Adrenal gland (tissue), 12 donors: ENCODE results near the gene FBXL16. TPM values are rescaled to one million over a fixed set of nuclear protein-coding genes. Genes with fewer than 3 reads are reported as not detected.
A peak's percentile ranks its signal among the peaks of the same experiment; 100 is the strongest.

ENCODE experiments used
- DNase-seq, 7 donors: peaks; one replicate each; pipeline ENCODE4 v3.0.0-alpha.2; 2019 to 2020
- H3K27ac ChIP-seq, 5 donors: fragments of 200-600 bp; sonication (generic) in 4 of 5; 1 replicate in 3 of 5; 2 replicates in 2 of 5; pipeline versions ENCODE4 v1.5.1 to v1.8.0; 2016 to 2020; ENCODE audit warnings: mild to moderate bottlenecking in 1 of 5
- H3K27me3 ChIP-seq: fragments of 200-600 bp; 2 replicates; pipeline ENCODE4 v1.8.0; 2021
- H3K36me3 ChIP-seq, 2 donors: fragments of 200-600 bp; replicated peaks in 1 of 2; 1 replicate in 1 of 2; 2 replicates in 1 of 2; pipeline versions ENCODE4 v1.5.1 to v1.8.0; 2018 to 2022
- H3K4me1 ChIP-seq, 2 donors: fragments of 200-600 bp; replicated peaks in 1 of 2; 1 replicate in 1 of 2; 2 replicates in 1 of 2; pipeline versions ENCODE4 v1.5.1 to v1.8.0; 2018 to 2021
- H3K4me3 ChIP-seq, 4 donors: fragments of 200-600 bp; sonication (generic) in 3 of 4; one replicate each; pipeline ENCODE4 v1.5.1; 2016 to 2018
- H3K9me3 ChIP-seq, 3 donors: fragments of 200-600 bp; sonication (generic) in 1 of 3; replicated peaks in 1 of 3; 1 replicate in 2 of 3; 2 replicates in 1 of 3; pipeline versions ENCODE4 v1.5.1 to v1.8.0; 2016 to 2021
- POLR2A ChIP-seq, 2 donors: fragments of 450-650 bp; IDR thresholded peaks; one replicate each; pipeline ENCODE4 v1.6.1; 2017; ENCODE audit warnings: antibody characterized with exemption in 2 of 2, mild to moderate bottlenecking in 2 of 2, moderate library complexity in 1 of 2
- WGBS, 4 donors: extraction: QIAGEN DNeasy Blood & Tissue Kit in 2 of 4; methylation state at CpG; one replicate each; pipeline versions ENCODE4 v1.1.5 to v1.1.7; 2013 to 2017; 5-methylcytosine and 5-hydroxymethylcytosine counted together
- intact Hi-C, 2 donors: fragments of 100-400 bp; cut with DNase I; formaldehyde crosslinking; loops; one replicate each; pipeline versions ENCODE4 v1.14.1 to v1.15.0; 2022 to 2023
- polyA plus RNA-seq, 3 donors: library from polyadenylated mRNA; stranded (reverse); fragments of 200-250 nt in 2 of 3; fragments of 350-450 nt in 1 of 3; fragmentation: Illumina TruSeq in 1 of 3; extraction: RNeasy Lipid Tissue Mini Kit (QIAGEN cat#74804) in 1 of 3; gene quantifications; one replicate each; pipeline ENCODE4 v1.2.3, GENCODE V29; 2013 to 2014
- total RNA-seq, 9 donors: library from RNA; depleted of rRNA in 4 of 9; stranded (reverse); fragments of >200 nt in 4 of 9; fragments of 120-200 nt in 1 of 9; fragmentation: NEBNext Ultra II Directional in 1 of 9; extraction: Animal tissue kit (Norgen Biotek cat#: 25700) in 1 of 9; gene quantifications; one replicate each; pipeline versions ENCODE4 v1.1.0 to v1.2.4, GENCODE V29; 2013 to 2023
- TF ChIP-seq, protein P1 (sequence below), 6 experiments: fragments of 450-650 bp in 4 of 6; fragments of 200-600 bp in 2 of 6; sonication (generic) in 1 of 6; IDR thresholded peaks; 1 replicate in 5 of 6; 2 replicates in 1 of 6; pipeline versions ENCODE4 v1.5.1 to v1.8.0; 2016 to 2021; ENCODE audit warnings: antibody characterized with exemption in 6 of 6, mild to moderate bottlenecking in 2 of 6, moderate library complexity in 1 of 6
- donor health status: healthy with polysubstance abuse.
- donor health status: Bipolar disorder and iron deficiency.
- donor health status: DM: yes; HTN: yes; CAD: no.
- donor health status: DM: no; HTN: no; CAD: no.
- donor health status: DM: no; HTN: no; CAD: no.
- donor health status: DM: yes; HTN: yes; CAD: no.

Gene FBXL16
- total and polyA plus RNA-seq, 12 donors: 0.17 to 18.3 (median 5.2) TPM; not detected in 1

DNA sequence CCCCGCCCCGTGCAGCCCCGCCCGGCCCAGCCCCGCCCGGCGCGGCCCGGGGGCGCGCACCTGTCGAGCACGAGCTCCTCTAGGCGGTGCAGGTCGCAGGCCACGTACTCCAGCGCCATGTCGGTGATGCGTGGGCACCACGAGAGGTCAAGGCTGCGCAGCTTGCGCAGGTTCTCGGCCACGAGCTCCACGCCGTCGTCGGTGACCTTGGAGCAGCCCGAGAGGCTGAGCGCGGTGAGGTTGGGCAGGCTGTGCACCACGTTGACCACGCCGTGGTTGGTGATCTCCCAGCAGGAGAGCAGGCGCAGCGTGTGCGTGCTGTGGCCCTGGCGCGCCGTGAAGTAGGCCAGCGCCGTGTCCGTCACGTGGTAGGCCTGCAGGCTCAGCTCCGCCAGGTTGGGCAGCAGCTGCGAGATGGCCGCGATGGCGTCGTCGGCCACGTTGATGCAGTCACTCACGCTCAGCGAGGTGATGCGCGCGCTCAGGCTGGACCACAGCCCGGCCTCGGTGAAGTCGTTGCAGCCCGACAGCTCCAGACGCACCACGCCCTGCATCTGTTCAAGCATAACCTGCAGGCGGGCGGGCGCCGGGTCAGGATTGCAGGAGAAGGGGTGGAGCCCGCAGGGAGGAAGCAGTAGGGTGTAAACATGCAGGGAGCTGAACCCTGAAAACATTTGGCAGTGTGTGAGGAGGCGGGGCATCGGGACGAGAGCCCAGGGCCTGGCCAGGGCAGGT is 10.1 kb downstream of the FBXL16 start:
- peaks cover 0 to 10% of the 10 kb centered on the region in 2 donors for H3K4me1 ChIP-seq
- H3K9me3 ChIP-seq: no peaks in the 10 kb centered on the region
- WGBS, 4 donors: 0 to 13% (median 3%) methylated on average over 3 to 71 of the region's 71 CpGs
- peak overlapping the region in 1 of 4 donors; percentile 41 for H3K4me3 ChIP-seq
- DNase-seq: peak in 6 of 7 donors; percentile 57 to 90 (median 62)
- no peak for TF ChIP-seq POLR2A (IDR thresholded peaks at IDR 0.05)
- TF ChIP-seq, protein P1, sequence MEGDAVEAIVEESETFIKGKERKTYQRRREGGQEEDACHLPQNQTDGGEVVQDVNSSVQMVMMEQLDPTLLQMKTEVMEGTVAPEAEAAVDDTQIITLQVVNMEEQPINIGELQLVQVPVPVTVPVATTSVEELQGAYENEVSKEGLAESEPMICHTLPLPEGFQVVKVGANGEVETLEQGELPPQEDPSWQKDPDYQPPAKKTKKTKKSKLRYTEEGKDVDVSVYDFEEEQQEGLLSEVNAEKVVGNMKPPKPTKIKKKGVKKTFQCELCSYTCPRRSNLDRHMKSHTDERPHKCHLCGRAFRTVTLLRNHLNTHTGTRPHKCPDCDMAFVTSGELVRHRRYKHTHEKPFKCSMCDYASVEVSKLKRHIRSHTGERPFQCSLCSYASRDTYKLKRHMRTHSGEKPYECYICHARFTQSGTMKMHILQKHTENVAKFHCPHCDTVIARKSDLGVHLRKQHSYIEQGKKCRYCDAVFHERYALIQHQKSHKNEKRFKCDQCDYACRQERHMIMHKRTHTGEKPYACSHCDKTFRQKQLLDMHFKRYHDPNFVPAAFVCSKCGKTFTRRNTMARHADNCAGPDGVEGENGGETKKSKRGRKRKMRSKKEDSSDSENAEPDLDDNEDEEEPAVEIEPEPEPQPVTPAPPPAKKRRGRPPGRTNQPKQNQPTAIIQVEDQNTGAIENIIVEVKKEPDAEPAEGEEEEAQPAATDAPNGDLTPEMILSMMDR (IDR thresholded peaks at IDR 0.05): no peak
- intact Hi-C loops: no loop called here
- no peaks in the 10 kb centered on the region for H3K36me3 ChIP-seq
- H3K27ac ChIP-seq: peak overlapping the region in 2 of 5 donors; percentile 34 to 52
- H3K27me3 ChIP-seq: peaks cover 35% of the 10 kb centered on the region

DNA sequence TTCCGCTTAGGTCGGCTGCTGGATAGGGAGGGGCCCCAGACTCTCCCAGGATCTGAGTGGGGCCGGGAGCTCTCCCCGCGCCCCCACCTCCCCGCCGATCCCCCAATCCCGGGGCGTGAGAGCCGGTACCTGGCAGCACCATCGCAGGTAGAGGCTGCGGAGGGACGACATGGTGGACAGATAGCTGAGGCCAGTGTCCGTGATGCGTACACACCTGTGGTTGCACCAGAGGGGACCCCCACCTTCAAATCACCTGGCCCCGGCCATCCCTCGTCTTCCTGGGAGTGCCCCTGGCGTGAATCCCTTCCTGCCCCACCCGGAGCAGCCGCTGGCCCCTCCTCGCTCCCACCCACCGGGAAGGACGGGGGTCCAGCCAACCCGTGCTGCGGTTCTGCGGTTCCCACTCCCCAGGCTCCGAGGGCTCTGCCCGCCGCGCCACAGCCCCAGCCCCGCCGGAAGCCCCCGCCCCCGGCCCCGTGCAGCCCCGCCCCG is 10.7 kb downstream of the FBXL16 start:
- no peak for DNase-seq
- Histone ChIP-seq H3K36me3 (no peaks in the 10 kb centered on the region), H3K4me3 (peak overlapping the region in 1 of 4 donors; percentile 41), H3K4me1 (peaks cover 0 to 8% of the 10 kb centered on the region in 2 donors), H3K9me3 (no peaks in the 10 kb centered on the region), H3K27ac (peak overlapping the region in 1 of 5 donors; percentile 52), H3K27me3 (peaks cover 29% of the 10 kb centered on the region)
- intact Hi-C loops: no loop called here
- TF ChIP-seq, protein P1 (IDR thresholded peaks at IDR 0.05): no peak
- TF ChIP-seq POLR2A (IDR thresholded peaks at IDR 0.05): no peak
- 0 to 5% (median 3%) methylated on average over 5 to 37 of the region's 37 CpGs; no CpG with 5 or more reads in 1 of the 4 donors for WGBS, 4 donors

DNA sequence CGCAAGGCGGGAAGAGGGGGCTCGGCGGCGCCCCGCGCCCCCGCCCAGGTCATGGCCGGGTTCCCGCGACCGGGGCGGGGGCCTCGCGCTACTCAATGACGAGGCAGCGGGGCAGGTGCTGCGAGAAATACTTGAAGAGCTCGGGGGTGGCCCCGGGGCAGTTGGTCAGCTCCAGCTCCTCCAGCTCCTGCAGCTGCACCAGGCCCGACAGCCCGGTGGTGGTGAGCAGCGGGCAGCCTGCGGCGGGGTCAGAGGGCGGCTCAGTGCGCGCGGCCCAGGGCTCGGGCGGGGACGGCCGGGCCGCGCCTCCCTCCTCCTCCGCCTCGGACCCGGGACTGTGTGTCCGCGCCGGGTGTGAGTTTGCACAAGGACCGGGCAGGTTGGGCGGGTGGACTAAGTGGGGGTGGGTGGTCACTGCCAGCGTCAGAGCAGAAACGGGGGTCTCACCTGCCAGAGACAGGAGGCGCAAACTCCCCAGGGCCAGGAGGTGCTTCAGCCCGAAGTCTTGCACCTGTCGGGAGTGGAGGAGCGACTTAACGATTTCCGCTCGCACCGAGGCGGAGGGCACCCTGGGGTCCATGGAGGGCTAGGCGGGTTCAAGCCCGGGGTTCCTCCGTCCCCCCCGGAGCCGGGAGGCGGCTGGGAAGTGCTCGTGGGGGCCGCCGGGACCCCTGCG is 11.3 kb downstream of the FBXL16 start:
- no peaks in the 10 kb centered on the region for H3K9me3 ChIP-seq
- H3K36me3 ChIP-seq: no peaks in the 10 kb centered on the region
- H3K27ac ChIP-seq: no peak overlapping the region
- intact Hi-C loops: no loop called here
- H3K4me3 ChIP-seq: peak overlapping the region in 1 of 4 donors; percentile 41
- no peak for DNase-seq
- H3K4me1 ChIP-seq: peaks cover 0 to 14% of the 10 kb centered on the region in 2 donors
- WGBS, 4 donors: 4 to 8% (median 5%) methylated on average over 6 to 64 of the region's 64 CpGs
- no peak for TF ChIP-seq POLR2A (IDR thresholded peaks at IDR 0.05)
- TF ChIP-seq, protein P1 (IDR thresholded peaks at IDR 0.05): no peak
- H3K27me3 ChIP-seq: peaks cover 27% of the 10 kb centered on the region

DNA sequence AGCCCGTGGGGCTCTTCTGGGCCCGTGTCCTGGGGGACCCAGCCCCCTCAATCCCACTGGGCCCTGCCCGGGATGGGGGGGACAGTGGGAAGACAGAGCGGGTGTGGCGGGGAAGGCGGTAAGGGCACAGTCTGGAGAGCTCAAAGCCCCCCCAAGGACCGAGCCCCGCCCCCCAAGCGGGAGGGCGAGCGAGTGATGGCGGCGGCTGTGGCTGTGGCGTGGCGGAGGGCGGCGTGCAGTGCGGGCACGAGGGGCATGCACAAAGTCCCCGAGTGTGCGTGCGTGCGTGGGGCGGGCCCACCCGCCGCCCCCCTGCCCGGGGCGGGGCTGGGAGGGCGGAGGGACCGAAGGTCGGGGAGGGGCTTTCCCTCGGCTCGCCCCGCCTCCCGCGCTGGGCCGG is 11.8 kb downstream of the FBXL16 start:
- Histone ChIP-seq H3K27me3 (peaks cover 27% of the 10 kb centered on the region), H3K4me3 (no peak overlapping the region), H3K4me1 (peaks cover 0 to 19% of the 10 kb centered on the region in 2 donors), H3K36me3 (no peaks in the 10 kb centered on the region), H3K9me3 (no peaks in the 10 kb centered on the region), H3K27ac (no peak overlapping the region)
- DNase-seq: no peak
- WGBS, 4 donors: 3 to 33% (median 14%) methylated on average over 1 to 37 of the region's 37 CpGs
- intact Hi-C loops: no loop called here
- no peak for TF ChIP-seq POLR2A (IDR thresholded peaks at IDR 0.05)
- TF ChIP-seq, protein P1 (IDR thresholded peaks at IDR 0.05): no peak
